Neural cell (in vitro differentiated cells): ENCODE measurements around the gene RNF103. TPM values are rescaled to one million over a fixed set of nuclear protein-coding genes. Genes with fewer than 3 reads are reported as not detected.

ENCODE experiments used
- H2AFZ ChIP-seq: fragments of 200-600, 300-800 bp; sonication (generic), shearing (Covaris generic); 2 replicates; pipeline ENCODE4 v1.6.0; 2014; ENCODE audit warnings: low read depth, mild to moderate bottlenecking, antibody characterized with exemption, low read length, moderate library complexity
- H3F3A ChIP-seq: fragments of 200-600 bp; shearing (Covaris generic); 2 replicates; pipeline ENCODE4 v1.6.1; 2016; ENCODE audit warnings: mild to moderate bottlenecking, moderate library complexity, mixed read lengths, antibody characterized with exemption, low read length; ENCODE audit not compliant: insufficient read depth, poor library complexity, severe bottlenecking
- H3K27ac ChIP-seq: fragments of 200-600, 300-800 bp; sonication (generic), shearing (Covaris generic); 2 replicates; pipeline ENCODE4 v1.5.1; 2014; ENCODE audit warnings: mild to moderate bottlenecking, low read length, moderate library complexity
- H3K27me3 ChIP-seq: fragments of 300-800, 200-600 bp; sonication (generic), shearing (Covaris generic); 2 replicates; pipeline ENCODE4 v1.6.0; 2014; ENCODE audit warnings: mild to moderate bottlenecking, low read depth, low read length, moderate library complexity; ENCODE audit not compliant: insufficient read depth
- H3K36me3 ChIP-seq: fragments of 300-800, 200-600 bp; sonication (generic), shearing (Covaris generic); 2 replicates; pipeline ENCODE4 v1.5.1; 2014; ENCODE audit warnings: mild to moderate bottlenecking, antibody characterized with exemption, low read length, moderate library complexity; ENCODE audit not compliant: insufficient read depth
- H3K4me2 ChIP-seq: fragments of 300-800, 200-600 bp; sonication (generic), shearing (Covaris generic); 2 replicates; pipeline ENCODE4 v1.6.0; 2014; ENCODE audit warnings: mild to moderate bottlenecking, low read length
- H3K4me3 ChIP-seq: fragments of 300-800, 200-600 bp; sonication (generic), shearing (Covaris generic); 2 replicates; pipeline ENCODE4 v1.5.1; 2014; ENCODE audit warnings: mild to moderate bottlenecking, low read length, moderate library complexity
- H3K79me2 ChIP-seq: fragments of 200-600 bp; shearing (Covaris generic); replicated peaks from 2 replicates; pipeline ENCODE4 v1.6.0; 2014; ENCODE audit warnings: mild to moderate bottlenecking, low read length, moderate library complexity; ENCODE audit not compliant: insufficient read depth
- H3K9ac ChIP-seq: fragments of 300-800, 200-600 bp; sonication (generic), shearing (Covaris generic); 2 replicates; pipeline ENCODE4 v1.6.1; 2016; ENCODE audit warnings: mild to moderate bottlenecking, low read length, mixed read lengths
- H3K9me2 ChIP-seq: fragments of 200-600 bp; shearing (Covaris generic); 2 replicates; pipeline ENCODE4 v1.6.1; 2016; ENCODE audit warnings: mild to moderate bottlenecking, low read length, mixed read lengths; ENCODE audit not compliant: insufficient read depth
- H3K9me3 ChIP-seq: fragments of 200-600, 300-800 bp; sonication (generic), shearing (Covaris generic); 2 replicates; pipeline ENCODE4 v1.6.1; 2016; ENCODE audit warnings: mild to moderate bottlenecking, mixed run types, low read length, moderate library complexity, mixed read lengths
- H4K20me1 ChIP-seq: fragments of 200-600 bp; shearing (Covaris generic); 2 replicates; pipeline ENCODE4 v1.6.1; 2016; ENCODE audit warnings: mild to moderate bottlenecking, mixed run types; ENCODE audit not compliant: insufficient read depth
- EP300 ChIP-seq: fragments of 450-650 bp; conservative IDR thresholded peaks from 2 replicates; pipeline ENCODE4 v1.6.1; 2014; ENCODE audit warnings: antibody characterized with exemption, mild to moderate bottlenecking, moderate library complexity; ENCODE audit not compliant: poor library complexity, severe bottlenecking
- EZH2 ChIP-seq: fragments of 200-600, 300-800 bp; shearing (Covaris generic), sonication (generic); IDR thresholded peaks from 2 replicates; pipeline ENCODE4 v1.6.1; 2014; ENCODE audit warnings: antibody characterized with exemption, low read length, borderline replicate concordance, mild to moderate bottlenecking; ENCODE audit not compliant: insufficient read depth, poor library complexity, severe bottlenecking
- MXI1 ChIP-seq: fragments of 450-650 bp; conservative IDR thresholded peaks from 2 replicates; pipeline ENCODE4 v1.6.1; 2014; ENCODE audit warnings: antibody characterized with exemption, mild to moderate bottlenecking; ENCODE audit not compliant: poor library complexity, severe bottlenecking
- POLR2AphosphoS5 ChIP-seq: IDR thresholded peaks from 2 replicates; pipeline ENCODE4 v1.6.1; 2012
- RAD21 ChIP-seq: fragments of 450-650 bp; conservative IDR thresholded peaks from 2 replicates; pipeline ENCODE4 v1.6.1; 2014; ENCODE audit warnings: antibody characterized with exemption, mild to moderate bottlenecking, moderate library complexity
- SMC3 ChIP-seq: fragments of 450-650 bp; conservative IDR thresholded peaks from 2 replicates; pipeline ENCODE4 v1.6.1; 2014; ENCODE audit warnings: antibody characterized with exemption, mild to moderate bottlenecking, moderate library complexity; ENCODE audit not compliant: poor library complexity
- TAF1 ChIP-seq: IDR thresholded peaks from 2 replicates; pipeline ENCODE4 v1.6.1; 2012; ENCODE audit warnings: low read depth
- polyA plus RNA-seq: library from polyadenylated mRNA; depleted of rRNA; stranded (reverse); fragments of >200 nt; gene quantifications from 2 replicates; pipeline ENCODE4 v1.2.3, GENCODE V29; 2014
- TF ChIP-seq, protein P1 (sequence below): IDR thresholded peaks from 2 replicates; pipeline ENCODE4 v1.6.1; 2012; ENCODE audit warnings: borderline replicate concordance
- TF ChIP-seq, protein P2 (sequence below): fragments of 450-650 bp; IDR thresholded peaks from 2 replicates; pipeline ENCODE4 v1.5.1; 2014; ENCODE audit warnings: antibody characterized with exemption, mild to moderate bottlenecking, moderate library complexity; ENCODE audit not compliant: poor library complexity, severe bottlenecking

The RNF103 gene
- polyA plus RNA-seq, 1 donor from 2014 or later, result 24.1 TPM

DNA sequence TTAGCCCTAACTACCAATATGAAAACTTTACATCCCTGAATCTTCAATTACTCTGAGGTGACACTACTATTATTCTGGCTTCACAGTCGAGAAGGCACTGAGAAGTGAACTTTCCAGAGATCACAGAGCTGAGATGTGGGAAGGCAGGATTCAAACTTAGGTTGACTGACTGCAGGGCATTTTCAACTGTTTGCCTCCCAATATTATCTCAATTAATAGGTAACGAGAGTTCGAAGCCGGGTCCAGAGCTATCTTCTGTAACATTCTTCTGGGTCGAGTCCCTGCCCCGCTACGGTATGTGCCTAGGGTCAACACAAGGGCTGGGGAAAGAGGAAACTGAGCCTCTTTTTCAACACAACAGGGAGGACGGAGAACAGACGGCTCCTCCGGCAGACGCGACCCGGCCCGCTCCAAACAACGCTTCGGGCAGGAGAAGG lies 61.2 kb downstream of the RNF103 start:
- H3K36me3 ChIP-seq, result no peaks in the 10 kb centered on the region
- peaks cover 23% of the 10 kb centered on the region for H3K79me2 ChIP-seq
- peak overlapping the region; percentile 95 for H2AFZ ChIP-seq
- no peaks in the 10 kb centered on the region for H3K27me3 ChIP-seq
- no peaks in the 10 kb centered on the region for H3F3A ChIP-seq
- no peak for TF ChIP-seq MXI1
- TF ChIP-seq TAF1, result no peak
- no peak for TF ChIP-seq EP300
- no peak for TF ChIP-seq EZH2
- H3K4me3 ChIP-seq, result peak overlapping the region; percentile 85
- peak overlapping the region; percentile 66 for H3K4me2 ChIP-seq
- H3K9ac ChIP-seq, result peak overlapping the region; percentile 93
- H4K20me1 ChIP-seq, result no peaks in the 10 kb centered on the region
- peak overlapping the region; percentile 96 for H3K27ac ChIP-seq
- no peaks in the 10 kb centered on the region for H3K9me2 ChIP-seq
- H3K9me3 ChIP-seq, result no peaks in the 10 kb centered on the region

DNA sequence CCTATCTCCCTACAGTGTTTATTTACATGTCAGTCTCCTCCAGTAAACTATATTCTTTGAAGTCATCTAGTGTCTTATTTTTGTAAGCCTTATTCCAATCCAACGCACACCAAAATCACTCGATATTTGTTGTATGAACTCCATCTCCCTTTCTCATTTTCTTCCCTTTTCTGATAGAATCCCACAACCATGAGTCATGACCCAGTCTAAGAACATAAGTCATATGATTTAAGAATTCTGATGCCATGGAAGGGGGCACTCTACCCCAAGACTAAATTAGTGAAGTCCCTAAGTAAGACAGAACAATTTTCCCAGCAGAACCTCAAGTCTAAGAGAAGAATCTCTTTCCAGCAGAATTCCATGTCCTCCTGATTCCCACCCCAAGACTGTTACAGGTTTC lies 65.8 kb downstream of the RNF103 start:
- H3F3A ChIP-seq, result no peaks in the 10 kb centered on the region
- H3K9me3 ChIP-seq, result no peaks in the 10 kb centered on the region
- H2AFZ ChIP-seq, result no peak overlapping the region
- H3K4me2 ChIP-seq, result no peak overlapping the region
- H3K79me2 ChIP-seq, result peaks cover 29% of the 10 kb centered on the region
- TF ChIP-seq, protein P1, sequence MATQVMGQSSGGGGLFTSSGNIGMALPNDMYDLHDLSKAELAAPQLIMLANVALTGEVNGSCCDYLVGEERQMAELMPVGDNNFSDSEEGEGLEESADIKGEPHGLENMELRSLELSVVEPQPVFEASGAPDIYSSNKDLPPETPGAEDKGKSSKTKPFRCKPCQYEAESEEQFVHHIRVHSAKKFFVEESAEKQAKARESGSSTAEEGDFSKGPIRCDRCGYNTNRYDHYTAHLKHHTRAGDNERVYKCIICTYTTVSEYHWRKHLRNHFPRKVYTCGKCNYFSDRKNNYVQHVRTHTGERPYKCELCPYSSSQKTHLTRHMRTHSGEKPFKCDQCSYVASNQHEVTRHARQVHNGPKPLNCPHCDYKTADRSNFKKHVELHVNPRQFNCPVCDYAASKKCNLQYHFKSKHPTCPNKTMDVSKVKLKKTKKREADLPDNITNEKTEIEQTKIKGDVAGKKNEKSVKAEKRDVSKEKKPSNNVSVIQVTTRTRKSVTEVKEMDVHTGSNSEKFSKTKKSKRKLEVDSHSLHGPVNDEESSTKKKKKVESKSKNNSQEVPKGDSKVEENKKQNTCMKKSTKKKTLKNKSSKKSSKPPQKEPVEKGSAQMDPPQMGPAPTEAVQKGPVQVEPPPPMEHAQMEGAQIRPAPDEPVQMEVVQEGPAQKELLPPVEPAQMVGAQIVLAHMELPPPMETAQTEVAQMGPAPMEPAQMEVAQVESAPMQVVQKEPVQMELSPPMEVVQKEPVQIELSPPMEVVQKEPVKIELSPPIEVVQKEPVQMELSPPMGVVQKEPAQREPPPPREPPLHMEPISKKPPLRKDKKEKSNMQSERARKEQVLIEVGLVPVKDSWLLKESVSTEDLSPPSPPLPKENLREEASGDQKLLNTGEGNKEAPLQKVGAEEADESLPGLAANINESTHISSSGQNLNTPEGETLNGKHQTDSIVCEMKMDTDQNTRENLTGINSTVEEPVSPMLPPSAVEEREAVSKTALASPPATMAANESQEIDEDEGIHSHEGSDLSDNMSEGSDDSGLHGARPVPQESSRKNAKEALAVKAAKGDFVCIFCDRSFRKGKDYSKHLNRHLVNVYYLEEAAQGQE, result no peak
- TF ChIP-seq POLR2AphosphoS5 (no peak), SMC3 (no peak), EP300 (no peak), EZH2 (no peak)
- no peak overlapping the region for H3K9ac ChIP-seq
- no peak overlapping the region for H3K27ac ChIP-seq
- no peaks in the 10 kb centered on the region for H3K27me3 ChIP-seq
- no peaks in the 10 kb centered on the region for H4K20me1 ChIP-seq
- H3K9me2 ChIP-seq, result no peaks in the 10 kb centered on the region
- no peaks in the 10 kb centered on the region for H3K36me3 ChIP-seq
- no peak overlapping the region for H3K4me3 ChIP-seq

DNA sequence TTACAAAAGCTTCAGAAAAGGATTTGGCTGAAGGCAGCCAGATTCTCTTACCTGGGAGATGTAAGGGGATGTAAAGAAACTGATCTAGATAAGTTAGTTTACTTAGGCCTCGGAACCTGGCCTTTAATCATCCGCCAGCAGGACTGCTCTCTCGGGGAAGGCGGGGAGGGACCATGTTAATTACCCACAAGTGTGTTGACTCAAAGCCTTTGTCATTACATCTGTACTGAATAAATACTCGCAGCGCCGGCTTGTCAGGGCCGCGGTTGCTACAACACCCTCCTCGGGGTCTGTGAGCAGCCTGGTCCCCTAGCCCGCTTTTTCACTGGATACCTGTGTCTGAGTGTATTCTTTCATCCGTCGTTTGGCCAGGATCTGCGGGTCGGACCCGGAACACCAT lies 67.2 kb downstream of the RNF103 start:
- TF ChIP-seq, protein P2, sequence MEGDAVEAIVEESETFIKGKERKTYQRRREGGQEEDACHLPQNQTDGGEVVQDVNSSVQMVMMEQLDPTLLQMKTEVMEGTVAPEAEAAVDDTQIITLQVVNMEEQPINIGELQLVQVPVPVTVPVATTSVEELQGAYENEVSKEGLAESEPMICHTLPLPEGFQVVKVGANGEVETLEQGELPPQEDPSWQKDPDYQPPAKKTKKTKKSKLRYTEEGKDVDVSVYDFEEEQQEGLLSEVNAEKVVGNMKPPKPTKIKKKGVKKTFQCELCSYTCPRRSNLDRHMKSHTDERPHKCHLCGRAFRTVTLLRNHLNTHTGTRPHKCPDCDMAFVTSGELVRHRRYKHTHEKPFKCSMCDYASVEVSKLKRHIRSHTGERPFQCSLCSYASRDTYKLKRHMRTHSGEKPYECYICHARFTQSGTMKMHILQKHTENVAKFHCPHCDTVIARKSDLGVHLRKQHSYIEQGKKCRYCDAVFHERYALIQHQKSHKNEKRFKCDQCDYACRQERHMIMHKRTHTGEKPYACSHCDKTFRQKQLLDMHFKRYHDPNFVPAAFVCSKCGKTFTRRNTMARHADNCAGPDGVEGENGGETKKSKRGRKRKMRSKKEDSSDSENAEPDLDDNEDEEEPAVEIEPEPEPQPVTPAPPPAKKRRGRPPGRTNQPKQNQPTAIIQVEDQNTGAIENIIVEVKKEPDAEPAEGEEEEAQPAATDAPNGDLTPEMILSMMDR, result no peak
- no peak for TF ChIP-seq MXI1
- no peak for TF ChIP-seq EP300
- TF ChIP-seq POLR2AphosphoS5, result no peak
- TF ChIP-seq, protein P1, result no peak
- no peak for TF ChIP-seq RAD21
- TF ChIP-seq EZH2, result no peak
- TF ChIP-seq SMC3, result no peak
- TF ChIP-seq TAF1, result no peak
- H3K79me2 ChIP-seq, result peaks cover 27% of the 10 kb centered on the region
- H4K20me1 ChIP-seq, result no peaks in the 10 kb centered on the region

More for the DNA sequence above, 67.2 kb downstream of the RNF103 start:
- H3K36me3 ChIP-seq, result no peaks in the 10 kb centered on the region
- H3F3A ChIP-seq, result no peaks in the 10 kb centered on the region
- no peak overlapping the region for H2AFZ ChIP-seq
- no peak overlapping the region for H3K4me3 ChIP-seq
- no peaks in the 10 kb centered on the region for H3K9me2 ChIP-seq
- no peak overlapping the region for H3K9ac ChIP-seq
- no peak overlapping the region for H3K27ac ChIP-seq
- peaks cover 4% of the 10 kb centered on the region for H3K9me3 ChIP-seq
- no peaks in the 10 kb centered on the region for H3K27me3 ChIP-seq
- no peak overlapping the region for H3K4me2 ChIP-seq
